GM19099 (cell line): ENCODE results near the gene EI24.

Source experiments
- POLR2A ChIP-seq: IDR thresholded peaks from 3 replicates; pipeline ENCODE4 v1.6.1; 2011; ENCODE audit warnings: low read depth; ENCODE audit not compliant: insufficient read length; ENCODE audit errors: extremely low read depth

The EI24 gene

GRCh38 chr11:125600663-125601062 lies 31.4 kb downstream of the EI24 start:
- TF ChIP-seq POLR2A = no peak

DNA sequence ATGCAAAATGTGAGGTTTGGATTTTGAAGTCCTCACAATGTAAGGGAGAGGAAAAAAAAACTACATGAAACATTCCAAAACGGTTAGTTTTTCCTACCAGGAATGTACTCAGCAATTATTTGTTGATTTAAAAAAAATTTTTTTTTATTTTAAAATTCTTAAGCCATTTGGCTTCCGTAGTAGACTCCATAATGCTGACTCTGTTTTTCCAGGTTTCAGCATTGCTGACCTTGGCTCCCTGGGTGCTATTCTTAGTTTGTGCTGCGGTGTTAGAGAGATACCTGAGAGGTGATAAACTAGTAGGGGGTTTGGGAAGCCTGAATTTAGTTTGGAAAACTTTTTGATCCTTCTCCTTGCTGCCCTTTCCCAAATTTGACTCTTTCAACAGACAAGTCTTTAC lies 33.9 kb downstream of the EI24 start:
- no peak for TF ChIP-seq POLR2A

DNA sequence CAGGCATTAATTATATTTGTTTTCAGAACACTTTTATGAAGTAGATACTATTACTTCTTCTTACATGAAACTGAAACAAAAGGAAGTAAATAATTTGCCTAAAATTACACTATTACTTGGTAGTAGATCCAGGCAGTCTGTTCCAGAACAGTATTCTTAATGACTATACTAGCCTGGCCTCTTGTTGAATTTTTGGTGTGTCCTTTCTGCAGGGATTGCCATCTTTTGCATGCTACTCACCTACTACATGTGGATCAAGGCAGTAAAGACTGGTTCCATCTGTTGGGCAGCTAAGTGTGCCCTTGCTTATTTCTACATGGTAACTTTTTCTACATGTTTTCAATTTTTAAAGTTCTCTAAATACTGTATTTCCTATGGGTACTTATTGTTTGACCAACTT lies 36.1 kb downstream of the EI24 start:
- TF ChIP-seq POLR2A = no peak

GRCh38 chr11:125609545-125609944 lies 40.3 kb downstream of the EI24 start:
- TF ChIP-seq POLR2A = no peak

- no peak for TF ChIP-seq POLR2A
Measured at GRCh38 chr11:125618383-125618782, 49.1 kb downstream of the EI24 start.

DNA sequence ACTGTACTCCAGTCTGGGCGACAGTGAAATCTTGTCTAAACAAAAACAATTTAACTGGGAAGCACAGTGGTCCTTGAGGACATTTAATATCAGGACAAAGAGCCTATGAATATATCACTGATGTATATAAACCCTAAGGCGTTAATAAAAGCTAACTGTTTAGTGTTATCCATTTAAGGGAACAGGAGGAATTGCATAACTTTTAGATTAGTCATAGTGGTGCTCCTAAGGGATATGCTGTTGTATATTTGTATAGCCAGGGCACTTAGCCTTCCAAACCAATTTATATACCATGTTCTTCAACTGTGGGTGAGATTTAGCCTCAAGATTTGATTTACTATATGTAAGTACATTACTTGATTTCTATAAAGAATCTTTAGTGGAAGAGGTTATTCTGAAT lies 52.7 kb downstream of the EI24 start:
- TF ChIP-seq POLR2A = no peak

DNA sequence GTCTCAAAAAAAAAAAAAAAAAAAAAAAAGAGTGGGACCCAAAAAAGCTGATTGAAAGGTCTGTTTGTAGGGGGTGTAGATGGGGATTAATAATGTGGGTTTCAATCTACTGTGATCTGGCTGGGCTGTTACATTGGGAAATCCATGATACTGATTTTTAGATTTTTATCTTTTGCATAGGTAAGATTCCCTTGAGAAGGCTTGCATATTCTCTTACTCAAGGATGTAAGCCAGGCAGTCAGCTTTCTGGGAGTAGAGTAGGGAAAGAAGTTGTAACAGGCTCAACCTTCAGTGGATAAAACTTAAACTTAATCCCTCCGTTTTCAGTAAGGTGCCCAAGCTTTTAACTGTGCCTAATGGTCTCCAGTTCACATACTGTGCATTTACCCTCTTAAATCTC lies 53.8 kb downstream of the EI24 start:
- TF ChIP-seq POLR2A = no peak

DNA sequence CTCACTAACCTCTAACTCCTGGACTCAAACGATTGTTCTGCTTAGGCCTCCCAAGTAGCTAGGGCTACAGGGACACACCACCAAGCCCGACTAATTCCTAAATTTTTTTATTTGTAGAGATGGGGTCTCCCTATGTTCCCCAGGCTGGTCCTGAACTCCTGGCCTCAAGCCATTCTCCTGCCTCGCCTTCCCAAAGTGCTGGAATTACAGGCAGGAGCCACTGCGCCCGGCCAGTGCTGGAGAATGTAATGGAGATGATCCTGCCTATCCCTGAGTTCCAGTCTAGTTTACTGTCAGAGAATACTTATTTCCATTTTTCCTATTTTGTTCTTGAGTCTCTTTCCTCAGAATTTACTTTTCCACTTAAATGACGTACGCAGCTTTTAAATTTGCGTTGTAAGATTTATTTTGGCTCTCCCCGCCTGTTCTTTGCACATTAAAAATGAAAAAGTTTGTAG lies 55.5 kb downstream of the EI24 start, which contains the start of gene CHEK1:
TSS of gene CHEK1 (plus strand) at position 408 of the 458 bp plus-strand sequence. CDS start 1,606 bp downstream, outside the sequence.
- TF ChIP-seq POLR2A = no peak

DNA sequence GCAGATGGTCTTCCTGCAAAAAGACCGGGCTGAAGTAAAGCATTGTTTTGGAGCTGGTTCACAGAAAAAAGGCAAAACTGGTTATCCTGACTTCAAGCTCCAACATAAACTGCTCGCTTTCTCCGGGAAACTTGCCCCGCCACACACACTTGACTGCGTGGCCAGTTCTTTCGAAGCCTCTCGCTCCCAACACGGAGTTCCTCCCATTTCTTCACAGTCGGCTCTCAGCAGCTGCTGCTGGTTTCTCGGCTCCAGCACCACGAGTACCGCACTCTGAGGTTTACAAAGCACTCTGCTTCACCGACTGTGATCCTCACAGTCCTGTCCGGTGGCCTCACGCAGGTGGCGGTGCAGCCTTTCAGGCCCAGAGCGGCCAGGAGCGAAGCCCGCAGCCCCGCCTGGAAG lies 56.0 kb downstream of the EI24 start:
- no peak for TF ChIP-seq POLR2A

GRCh38 chr11:125625630-125626287 lies 56.5 kb downstream of the EI24 start:
- TF ChIP-seq POLR2A = peak; percentile 76

DNA sequence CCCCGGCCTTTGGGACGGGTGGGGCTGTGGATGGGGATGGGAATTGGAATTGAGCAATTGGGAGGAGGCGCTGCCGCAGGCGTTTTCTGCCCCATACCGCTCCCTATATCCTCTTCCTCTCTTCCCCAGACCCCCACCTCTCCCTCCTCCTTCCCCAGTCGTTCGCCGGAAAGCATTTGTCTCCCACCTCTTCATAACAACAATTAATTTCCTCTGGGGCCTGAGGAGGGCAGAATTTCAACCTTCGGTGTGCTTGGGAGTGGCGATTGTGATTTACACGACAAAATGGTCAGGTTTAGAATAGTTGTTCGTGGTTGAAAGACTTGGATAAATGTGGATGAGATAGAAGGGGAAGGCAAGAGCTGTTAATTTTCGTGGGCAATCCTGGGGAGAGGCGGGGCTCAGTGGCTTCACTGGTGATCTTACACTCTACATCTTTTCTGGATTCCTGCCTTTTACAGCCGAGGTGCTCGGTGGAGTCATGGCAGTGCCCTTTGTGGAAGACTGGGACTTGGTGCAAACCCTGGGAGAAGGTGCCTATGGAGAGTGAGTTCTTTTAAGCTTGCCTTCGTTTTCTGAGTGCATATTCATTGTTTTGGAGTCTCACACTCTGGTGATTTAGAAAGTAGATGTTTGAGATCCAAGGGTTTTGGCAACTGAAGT lies 57.1 kb downstream of the EI24 start:
- TF ChIP-seq POLR2A = no peak

DNA sequence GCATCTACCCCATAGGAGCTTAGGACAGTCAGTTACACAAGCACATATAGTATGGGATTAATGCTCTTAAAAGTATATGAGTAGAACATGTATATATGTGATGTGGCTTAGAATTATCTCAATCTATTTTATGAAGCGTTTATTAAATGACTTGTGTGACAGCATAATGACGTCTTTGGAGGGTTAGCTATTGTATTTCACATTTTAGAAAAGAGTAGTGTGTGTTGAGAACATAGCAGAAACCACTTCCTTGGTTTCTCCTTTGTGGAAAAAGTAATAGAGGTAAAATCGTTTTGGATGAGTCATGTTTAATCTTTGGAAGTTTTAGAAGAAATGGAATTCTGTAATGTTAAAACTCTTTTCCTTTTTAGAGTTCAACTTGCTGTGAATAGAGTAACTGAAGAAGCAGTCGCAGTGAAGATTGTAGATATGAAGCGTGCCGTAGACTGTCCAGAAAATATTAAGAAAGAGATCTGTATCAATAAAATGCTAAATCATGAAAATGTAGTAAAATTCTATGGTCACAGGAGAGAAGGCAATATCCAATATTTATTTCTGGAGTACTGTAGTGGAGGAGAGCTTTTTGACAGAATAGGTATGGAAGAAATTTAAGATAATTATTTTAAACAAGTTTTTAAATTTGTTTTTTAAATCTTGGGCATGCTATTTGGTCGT lies 58.1 kb downstream of the EI24 start:
- no peak for TF ChIP-seq POLR2A
